GM12801 (cell line): ENCODE data around the gene BRD2.

Experiments used
- CTCF ChIP-seq: IDR thresholded peaks from one replicate; pipeline ENCODE4 v1.5.1; 2011; ENCODE audit warnings: control low read depth; ENCODE audit not compliant: insufficient read length; ENCODE audit errors: extremely low read depth

The BRD2 gene

GRCh38 chr6:32963866-32964265, 4.5 kb upstream of the BRD2 start:
- TF ChIP-seq CTCF: no peak

- TF ChIP-seq CTCF: no peak
These were observed 3.6 kb upstream of the BRD2 start for GRCh38 chr6:32964776-32965175.

- TF ChIP-seq CTCF: no peak
These were observed 973 bp upstream of the BRD2 start for GRCh38 chr6:32967151-32968091.

- no peak for TF ChIP-seq CTCF
These were observed 682 bp downstream of the BRD2 start for GRCh38 chr6:32968867-32969684.

- no peak for TF ChIP-seq CTCF
These were observed 1.5 kb downstream of the BRD2 start for GRCh38 chr6:32969685-32970412.

- no peak for TF ChIP-seq CTCF
These were observed 2.2 kb downstream of the BRD2 start for GRCh38 chr6:32970413-32971241.
